ENCODE results near the gene PI16. TPM values are rescaled to one million over a fixed set of nuclear protein-coding genes. Genes with fewer than 3 reads are reported as not detected.

PI16 gene
- total and polyA plus RNA-seq, 2 of the 13 experiments (the other 11 are each of a cell fraction or from before 2014, with no cell fraction given), result not detected

DNA sequence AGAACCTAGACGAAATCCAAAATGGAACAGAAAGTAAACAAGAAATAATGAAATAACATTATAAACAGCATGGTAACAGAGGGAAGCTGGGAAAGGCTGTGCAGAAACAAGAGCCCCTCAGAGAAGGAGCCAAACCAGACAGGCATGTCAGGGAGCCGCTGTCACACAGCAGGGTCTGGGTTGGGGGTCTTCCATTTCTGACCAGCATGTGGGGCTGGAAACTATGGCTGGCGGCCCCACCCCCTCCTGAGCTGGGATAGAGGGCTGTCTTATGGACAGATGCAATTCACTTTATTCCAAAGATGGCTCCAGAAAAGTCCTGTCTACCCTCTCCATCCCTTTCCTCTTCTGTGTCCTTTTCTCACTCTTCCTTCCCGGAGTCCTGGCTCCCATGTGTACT, 41.5 kb upstream of the PI16 start:
- in situ Hi-C loops (cut with HindIII; ENCODE audit: extremely low pct_ligation_motif_present, low pct_unique_long_range_greater_than_20kb), result no loop called here
- POLR2A ChIA-PET, result interaction anchor here (1.2 to 1.4 kb wide), 2 partner anchors 37 to 38 kb away, joined by 3 to 5 read pairs; partner anchors contain the start of gene PPIL1

DNA sequence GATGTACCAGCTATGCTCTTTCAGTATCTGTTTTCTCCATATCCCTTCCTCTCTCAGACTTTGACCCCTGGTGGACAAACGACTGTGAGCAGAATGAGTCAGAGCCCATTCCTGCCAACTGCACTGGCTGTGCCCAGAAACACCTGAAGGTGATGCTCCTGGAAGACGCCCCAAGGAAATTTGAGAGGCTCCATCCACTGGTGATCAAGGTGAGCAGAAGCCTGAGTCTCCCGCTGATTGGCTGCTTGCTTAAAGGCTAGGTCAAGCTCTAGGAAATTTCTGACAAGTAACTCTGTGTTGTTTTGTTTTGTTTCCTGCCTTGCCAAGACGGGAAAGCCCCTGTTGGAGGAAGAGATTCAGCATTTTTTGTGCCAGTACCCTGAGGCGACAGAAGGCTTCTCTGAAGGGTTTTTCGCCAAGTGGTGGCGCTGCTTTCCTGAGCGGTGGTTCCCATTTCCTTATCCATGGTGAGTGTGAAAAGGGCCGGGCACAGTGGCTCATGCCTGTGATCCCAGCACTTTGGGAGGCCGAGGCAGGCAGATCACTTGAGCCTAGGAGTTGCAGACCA, 40.2 kb upstream of the PI16 start:
- ATAC-seq, result peak; percentile 99
- TF ChIP-seq HDAC2 (CRISPR knock-in tag; IDR thresholded peaks at IDR 0.05) (no peak), KAT8 (CRISPR knock-in tag; IDR thresholded peaks at IDR 0.05) (0 out of 2 replicates have a peak, but pooled peaks have one; percentile 22), HNF4A (CRISPR knock-in tag; IDR thresholded peaks at IDR 0.05) (peak; percentile 68), DR1 (CRISPR knock-in tag; IDR thresholded peaks at IDR 0.05) (no peak), RBM22 (optimal IDR thresholded peaks at IDR 0.05; ENCODE audit: low read length) (no peak), MEIS1 (CRISPR knock-in tag; IDR thresholded peaks at IDR 0.05; ENCODE audit: borderline replicate concordance) (no peak), FOSL1 (CRISPR knock-in tag; IDR thresholded peaks at IDR 0.05; ENCODE audit: borderline replicate concordance) (peak; percentile 70; the same call in 1 of the 2 replicates), NRL (CRISPR knock-in tag; IDR thresholded peaks at IDR 0.05; ENCODE audit: borderline replicate concordance) (0 out of 2 replicates have a peak, but pooled peaks have one; percentile 54), POLR2G (IDR thresholded peaks at IDR 0.05; ENCODE audit: low read depth, low read length) (no peak)
- TF ChIP-seq, protein P1, sequence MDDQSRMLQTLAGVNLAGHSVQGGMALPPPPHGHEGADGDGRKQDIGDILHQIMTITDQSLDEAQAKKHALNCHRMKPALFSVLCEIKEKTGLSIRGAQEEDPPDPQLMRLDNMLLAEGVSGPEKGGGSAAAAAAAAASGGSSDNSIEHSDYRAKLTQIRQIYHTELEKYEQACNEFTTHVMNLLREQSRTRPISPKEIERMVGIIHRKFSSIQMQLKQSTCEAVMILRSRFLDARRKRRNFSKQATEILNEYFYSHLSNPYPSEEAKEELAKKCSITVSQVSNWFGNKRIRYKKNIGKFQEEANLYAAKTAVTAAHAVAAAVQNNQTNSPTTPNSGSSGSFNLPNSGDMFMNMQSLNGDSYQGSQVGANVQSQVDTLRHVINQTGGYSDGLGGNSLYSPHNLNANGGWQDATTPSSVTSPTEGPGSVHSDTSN (CRISPR knock-in tag; IDR thresholded peaks at IDR 0.05; ENCODE audit: borderline replicate concordance), result no peak
- TF ChIP-seq, protein P2, sequence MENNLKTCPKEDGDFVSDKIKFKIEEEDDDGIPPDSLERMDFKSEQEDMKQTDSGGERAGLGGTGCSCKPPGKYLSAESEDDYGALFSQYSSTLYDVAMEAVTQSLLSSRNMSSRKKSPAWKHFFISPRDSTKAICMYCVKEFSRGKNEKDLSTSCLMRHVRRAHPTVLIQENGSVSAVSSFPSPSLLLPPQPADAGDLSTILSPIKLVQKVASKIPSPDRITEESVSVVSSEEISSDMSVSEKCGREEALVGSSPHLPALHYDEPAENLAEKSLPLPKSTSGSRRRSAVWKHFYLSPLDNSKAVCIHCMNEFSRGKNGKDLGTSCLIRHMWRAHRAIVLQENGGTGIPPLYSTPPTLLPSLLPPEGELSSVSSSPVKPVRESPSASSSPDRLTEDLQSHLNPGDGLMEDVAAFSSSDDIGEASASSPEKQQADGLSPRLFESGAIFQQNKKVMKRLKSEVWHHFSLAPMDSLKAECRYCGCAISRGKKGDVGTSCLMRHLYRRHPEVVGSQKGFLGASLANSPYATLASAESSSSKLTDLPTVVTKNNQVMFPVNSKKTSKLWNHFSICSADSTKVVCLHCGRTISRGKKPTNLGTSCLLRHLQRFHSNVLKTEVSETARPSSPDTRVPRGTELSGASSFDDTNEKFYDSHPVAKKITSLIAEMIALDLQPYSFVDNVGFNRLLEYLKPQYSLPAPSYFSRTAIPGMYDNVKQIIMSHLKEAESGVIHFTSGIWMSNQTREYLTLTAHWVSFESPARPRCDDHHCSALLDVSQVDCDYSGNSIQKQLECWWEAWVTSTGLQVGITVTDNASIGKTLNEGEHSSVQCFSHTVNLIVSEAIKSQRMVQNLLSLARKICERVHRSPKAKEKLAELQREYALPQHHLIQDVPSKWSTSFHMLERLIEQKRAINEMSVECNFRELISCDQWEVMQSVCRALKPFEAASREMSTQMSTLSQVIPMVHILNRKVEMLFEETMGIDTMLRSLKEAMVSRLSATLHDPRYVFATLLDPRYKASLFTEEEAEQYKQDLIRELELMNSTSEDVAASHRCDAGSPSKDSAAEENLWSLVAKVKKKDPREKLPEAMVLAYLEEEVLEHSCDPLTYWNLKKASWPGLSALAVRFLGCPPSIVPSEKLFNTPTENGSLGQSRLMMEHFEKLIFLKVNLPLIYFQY (CRISPR knock-in tag; IDR thresholded peaks at IDR 0.05; ENCODE audit: borderline replicate concordance), result 0 out of 2 replicates have a peak, but pooled peaks have one; percentile 27

More for the DNA sequence above, 41.5 kb upstream of the PI16 start:
- Histone ChIP-seq H3K36me3 (replicated peaks in 1 of 2; ENCODE audit: control insufficient read depth in 1 of 2, insufficient read depth in 2 of 2, low read length in 2 of 2) (peaks cover 11 to 48% of the 10 kb centered on the region in 2 experiments; a peak in 4 of 5 replicates), H2AFZ (ENCODE audit: low read length) (no peak overlapping the region), H3K4me1 (ENCODE audit: insufficient read depth, low read length) (peaks cover 14% of the 10 kb centered on the region), H3K9ac (ENCODE audit: insufficient read depth, low read depth, low read length) (no peak overlapping the region), H3K4me2 (ENCODE audit: low read depth, low read length) (no peak overlapping the region), H3K27ac (ENCODE audit: extremely low read length, insufficient read depth, low read length) (no peak overlapping the region), H3K27me3 (ENCODE audit: control insufficient read depth in 1 of 2, insufficient read depth in 2 of 2, low read length in 2 of 2) (no peaks in the 10 kb centered on the region), H3K4me3 (replicated peaks in 1 of 3; ENCODE audit: insufficient read depth in 1 of 3, low read depth in 2 of 3, low read length in 3 of 3) (no peak overlapping the region), H3K79me2 (ENCODE audit: insufficient read depth, low read length) (no peaks in the 10 kb centered on the region), H4K20me1 (ENCODE audit: insufficient read depth, low read length) (no peaks in the 10 kb centered on the region), H3K9me3 (ENCODE audit: low read length) (no peaks in the 10 kb centered on the region)
- ATAC-seq (no peak), FAIRE-seq (no peak), DNase-seq (ENCODE audit: low spot score) (no peak)
- intact Hi-C loops (cut with micrococcal nuclease; ENCODE audit: unreplicated experiment), result no loop called here
- WGBS (ENCODE audit: low lambda C conversion rate), result 90% methylated on average over 4 of the region's 4 CpGs
- TF ChIP-seq ERF (CRISPR knock-in tag; IDR thresholded peaks at IDR 0.05), result no peak
- CTCF ChIA-PET (ENCODE audit: low intra/inter-chr PET ratio, low total read pairs), result interaction anchor here (1.5 kb wide), 1 partner anchor 147 kb away, joined by 5 read pairs; no protein-coding TSS in a partner anchor
- no TSS peak for BruUV-seq (replicated peaks)

More for the DNA sequence above, 40.2 kb upstream of the PI16 start:
- Histone ChIP-seq H3K4me2 (ENCODE audit: low read depth, low read length) (no peak overlapping the region), H3K4me3 (replicated peaks in 1 of 3; ENCODE audit: insufficient read depth in 1 of 3, low read depth in 2 of 3, low read length in 3 of 3) (no peak overlapping the region), H4K20me1 (ENCODE audit: insufficient read depth, low read length) (no peaks in the 10 kb centered on the region), H3K36me3 (replicated peaks in 1 of 2; ENCODE audit: control insufficient read depth in 1 of 2, insufficient read depth in 2 of 2, low read length in 2 of 2) (peaks cover 10 to 49% of the 10 kb centered on the region in 2 experiments), H3K27ac (ENCODE audit: extremely low read length, insufficient read depth, low read length) (peak overlapping the region; percentile 1), H3K9ac (ENCODE audit: insufficient read depth, low read depth, low read length) (no peak overlapping the region), H2AFZ (ENCODE audit: low read length) (no peak overlapping the region), H3K9me3 (ENCODE audit: low read length) (no peaks in the 10 kb centered on the region), H3K79me2 (ENCODE audit: insufficient read depth, low read length) (no peaks in the 10 kb centered on the region), H3K27me3 (ENCODE audit: control insufficient read depth in 1 of 2, insufficient read depth in 2 of 2, low read length in 2 of 2) (no peaks in the 10 kb centered on the region), H3K4me1 (ENCODE audit: insufficient read depth, low read length) (peaks cover 14% of the 10 kb centered on the region)
- BruUV-seq (replicated peaks), result no TSS peak
- DNase-seq (ENCODE audit: low spot score) (peak; percentile 85), FAIRE-seq (peak; percentile 94)
- intact Hi-C loops (cut with micrococcal nuclease; ENCODE audit: unreplicated experiment) (loop anchor here (1.0 kb wide), 1 partner anchor 148 kb away; no protein-coding TSS in a partner anchor), in situ Hi-C loops (cut with HindIII; ENCODE audit: extremely low pct_ligation_motif_present, low pct_unique_long_range_greater_than_20kb) (no loop called here)
- 84% methylated on average over 10 of the region's 10 CpGs for WGBS (ENCODE audit: low lambda C conversion rate)
- ChIA-PET CTCF (ENCODE audit: low intra/inter-chr PET ratio, low total read pairs) (interaction anchor here (1.3 to 1.5 kb wide), 2 partner anchors 103 to 148 kb away, joined by 3 to 5 read pairs; no protein-coding TSS in a partner anchor), POLR2A (interaction anchor here (1.0 to 1.4 kb wide), 5 partner anchors 8 to 72 kb away, joined by 3 to 7 read pairs (median 3); partner anchors contain the start of genes C6orf89, MTCH1 and PPIL1)

Measured in HepG2 (cell line).